ENCODE measurements around the gene ATP2B1. TPM values are rescaled to one million over a fixed set of nuclear protein-coding genes. Genes with fewer than 3 reads are reported as not detected.
"Not testable (repeated sequence)": the region's sequence is repeated elsewhere in the genome, so short reads cannot be mapped to it uniquely, and the experiment has no call there.

Gene ATP2B1
- total and polyA plus RNA-seq, 9 donors, result 9.0 to 60.3 (median 25.6) TPM

DNA sequence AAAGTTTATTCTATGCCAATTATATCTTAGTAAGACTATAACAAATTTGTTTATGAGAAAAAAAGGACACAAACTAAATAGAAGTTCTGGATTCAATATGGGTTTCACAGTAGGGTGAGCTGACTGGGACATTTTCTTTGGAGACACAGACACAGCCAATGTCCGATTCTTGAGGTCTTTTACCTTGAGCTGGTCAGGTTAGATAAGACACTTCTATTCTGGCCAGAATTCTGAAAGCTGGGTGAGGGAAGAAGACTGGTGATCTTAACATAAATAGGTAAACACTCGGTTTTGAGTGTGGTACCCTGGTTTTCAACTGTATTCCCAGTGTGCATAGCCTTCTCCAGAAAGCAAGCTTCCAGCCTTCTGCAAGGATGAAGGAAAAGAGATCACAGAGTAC lies 10.0 kb downstream of the ATP2B1 start:
- DNase-seq, result no peak
- no peaks in the 10 kb centered on the region for H3K27me3 ChIP-seq
- no peak for TF ChIP-seq POLR2A (IDR thresholded peaks at IDR 0.05)
- TF ChIP-seq, protein P1, sequence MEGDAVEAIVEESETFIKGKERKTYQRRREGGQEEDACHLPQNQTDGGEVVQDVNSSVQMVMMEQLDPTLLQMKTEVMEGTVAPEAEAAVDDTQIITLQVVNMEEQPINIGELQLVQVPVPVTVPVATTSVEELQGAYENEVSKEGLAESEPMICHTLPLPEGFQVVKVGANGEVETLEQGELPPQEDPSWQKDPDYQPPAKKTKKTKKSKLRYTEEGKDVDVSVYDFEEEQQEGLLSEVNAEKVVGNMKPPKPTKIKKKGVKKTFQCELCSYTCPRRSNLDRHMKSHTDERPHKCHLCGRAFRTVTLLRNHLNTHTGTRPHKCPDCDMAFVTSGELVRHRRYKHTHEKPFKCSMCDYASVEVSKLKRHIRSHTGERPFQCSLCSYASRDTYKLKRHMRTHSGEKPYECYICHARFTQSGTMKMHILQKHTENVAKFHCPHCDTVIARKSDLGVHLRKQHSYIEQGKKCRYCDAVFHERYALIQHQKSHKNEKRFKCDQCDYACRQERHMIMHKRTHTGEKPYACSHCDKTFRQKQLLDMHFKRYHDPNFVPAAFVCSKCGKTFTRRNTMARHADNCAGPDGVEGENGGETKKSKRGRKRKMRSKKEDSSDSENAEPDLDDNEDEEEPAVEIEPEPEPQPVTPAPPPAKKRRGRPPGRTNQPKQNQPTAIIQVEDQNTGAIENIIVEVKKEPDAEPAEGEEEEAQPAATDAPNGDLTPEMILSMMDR (IDR thresholded peaks at IDR 0.05), result no peak
- H3K9me3 ChIP-seq, result no peaks in the 10 kb centered on the region
- H3K36me3 ChIP-seq, result no peaks in the 10 kb centered on the region
- no peak overlapping the region for H3K27ac ChIP-seq
- intact Hi-C loops (cut with DNase I), result no loop called here
- no peaks in the 10 kb centered on the region for H3K4me1 ChIP-seq (ENCODE audit: insufficient read depth)
- H3K4me3 ChIP-seq, result no peak overlapping the region
- WGBS, 3 donors, result 84 to 89% (median 85%) methylated on average over 2 of the region's 2 CpGs

DNA sequence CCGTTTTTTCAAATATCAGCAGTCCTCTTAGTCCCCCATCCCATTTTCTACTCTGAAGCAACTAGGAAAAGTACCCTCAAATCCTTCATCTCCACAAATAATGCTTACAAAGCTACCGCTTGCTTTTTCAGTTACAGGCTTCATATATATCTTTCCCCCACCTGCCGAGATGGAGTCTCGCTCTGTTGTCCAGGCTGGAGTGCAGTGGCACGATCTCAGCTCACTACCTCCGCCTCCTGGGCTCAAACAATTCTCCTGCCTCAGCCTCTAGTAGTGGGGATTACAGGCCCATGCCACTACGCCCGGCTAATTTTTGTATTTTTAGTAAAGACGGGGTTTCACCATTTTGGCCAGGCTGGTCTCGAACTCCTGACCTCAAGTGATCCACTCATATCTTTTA lies 10.9 kb downstream of the ATP2B1 start:
- intact Hi-C loops (cut with DNase I); DNase-seq; H3K4me1 ChIP-seq (ENCODE audit: insufficient read depth): not testable (repeated sequence)

DNA sequence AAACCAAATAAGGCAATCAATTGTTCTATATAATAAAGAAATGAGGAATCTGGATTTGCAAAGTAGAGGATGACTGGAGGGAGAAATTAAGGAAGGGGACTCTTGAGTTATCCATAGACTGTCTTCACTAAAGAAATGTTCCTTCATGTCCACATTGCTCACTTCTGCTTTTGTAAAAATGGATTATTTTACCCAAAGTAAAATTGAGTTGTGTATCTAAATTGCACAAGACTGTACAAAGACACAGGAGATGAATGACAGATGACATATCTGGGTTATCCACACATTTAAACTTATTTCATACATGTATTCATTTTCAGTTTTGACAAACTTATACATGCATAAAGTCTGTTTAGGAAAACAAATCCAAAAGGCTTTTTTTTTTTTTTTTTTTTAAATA lies 11.3 kb downstream of the ATP2B1 start:
- no peak for TF ChIP-seq POLR2A (IDR thresholded peaks at IDR 0.05)
- no peak for TF ChIP-seq EP300 (IDR thresholded peaks at IDR 0.05)
- TF ChIP-seq, protein P1 (IDR thresholded peaks at IDR 0.05), result no peak
- Histone ChIP-seq H3K27ac (no peak overlapping the region), H3K27me3 (no peaks in the 10 kb centered on the region), H3K4me3 (no peak overlapping the region), H3K9me3 (no peaks in the 10 kb centered on the region), H3K4me1 (ENCODE audit: insufficient read depth) (no peaks in the 10 kb centered on the region), H3K36me3 (no peaks in the 10 kb centered on the region)
- intact Hi-C loops (cut with DNase I), result no loop called here
- DNase-seq, result no peak

More for the DNA sequence above, 10.9 kb downstream of the ATP2B1 start:
- H3K27me3 ChIP-seq, H3K27ac ChIP-seq, H3K9me3 ChIP-seq, H3K36me3 ChIP-seq, H3K4me3 ChIP-seq: not testable (repeated sequence)
- WGBS, 3 donors, result 95 to 97% (median 97%) methylated on average over 10 of the region's 10 CpGs

DNA sequence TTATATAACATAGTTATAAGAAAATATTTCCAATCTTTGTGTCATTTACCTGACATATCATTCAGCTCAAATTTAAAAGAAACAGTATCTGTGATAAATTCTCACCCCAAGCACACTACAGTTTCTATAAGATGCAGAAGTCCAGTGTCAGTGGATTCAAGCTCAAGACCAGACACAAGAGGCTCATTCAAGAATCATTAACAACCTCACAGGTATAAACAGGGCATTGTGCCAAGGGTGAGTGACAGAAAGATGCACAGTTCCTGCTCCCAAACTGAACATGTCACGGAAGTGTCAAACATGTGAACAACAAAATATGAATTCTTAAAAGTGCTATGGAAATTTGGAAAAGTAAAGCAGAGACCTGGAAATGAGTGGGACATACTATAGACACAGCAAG lies 12.8 kb downstream of the ATP2B1 start:
- H3K4me3 ChIP-seq, result no peak overlapping the region
- TF ChIP-seq EP300 (IDR thresholded peaks at IDR 0.05) (no peak), POLR2A (IDR thresholded peaks at IDR 0.05) (no peak)
- TF ChIP-seq, protein P1 (IDR thresholded peaks at IDR 0.05), result no peak
- no peaks in the 10 kb centered on the region for H3K27me3 ChIP-seq
- H3K36me3 ChIP-seq, result no peaks in the 10 kb centered on the region
- intact Hi-C loops (cut with DNase I), result no loop called here
- 95 to 98% (median 97%) methylated on average over 1 of the region's 1 CpG for WGBS, 3 donors
- no peaks in the 10 kb centered on the region for H3K4me1 ChIP-seq (ENCODE audit: insufficient read depth)
- H3K27ac ChIP-seq, result no peak overlapping the region
- DNase-seq, result no peak
- no peaks in the 10 kb centered on the region for H3K9me3 ChIP-seq

DNA sequence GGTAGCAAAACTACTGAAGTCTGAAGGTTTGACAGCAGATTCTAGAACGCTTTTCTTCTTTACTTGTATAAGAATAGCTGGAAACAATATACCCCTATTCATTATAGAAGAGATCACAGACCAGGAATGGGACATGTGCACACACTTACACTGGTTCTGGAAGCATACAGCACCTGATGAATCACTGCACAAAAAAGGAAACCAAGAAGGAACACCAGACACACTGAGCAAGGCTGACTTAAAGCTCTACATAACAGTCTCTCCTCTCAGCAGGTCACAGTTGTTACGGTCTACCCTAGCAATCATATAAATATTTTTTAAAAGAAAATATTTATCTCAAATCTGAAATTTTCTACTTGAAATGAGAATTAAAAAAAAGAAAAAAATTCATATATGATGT lies 13.5 kb downstream of the ATP2B1 start:
- Histone ChIP-seq H3K4me3 (no peak overlapping the region), H3K4me1 (ENCODE audit: insufficient read depth) (no peaks in the 10 kb centered on the region), H3K27ac (no peak overlapping the region), H3K36me3 (no peaks in the 10 kb centered on the region), H3K9me3 (no peaks in the 10 kb centered on the region), H3K27me3 (no peaks in the 10 kb centered on the region)
- TF ChIP-seq POLR2A (IDR thresholded peaks at IDR 0.05) (no peak), EP300 (IDR thresholded peaks at IDR 0.05) (no peak)
- TF ChIP-seq, protein P1 (IDR thresholded peaks at IDR 0.05), result no peak
- intact Hi-C loops (cut with DNase I), result no loop called here
- no peak for DNase-seq
- 91 to 98% (median 91%) methylated on average over 2 of the region's 2 CpGs for WGBS, 3 donors
